Measurements from ENCODE around the gene SEPTIN5.

The SEPTIN5 gene

GRCh38 chr22:19705181-19705934 lies 8.9 kb upstream of the SEPTIN5 start:
- no peak for DNase-seq (ENCODE audit: low spot score)

- no peak for DNase-seq (ENCODE audit: low spot score)
Measured at GRCh38 chr22:19706661-19707151, 7.6 kb upstream of the SEPTIN5 start.

DNA sequence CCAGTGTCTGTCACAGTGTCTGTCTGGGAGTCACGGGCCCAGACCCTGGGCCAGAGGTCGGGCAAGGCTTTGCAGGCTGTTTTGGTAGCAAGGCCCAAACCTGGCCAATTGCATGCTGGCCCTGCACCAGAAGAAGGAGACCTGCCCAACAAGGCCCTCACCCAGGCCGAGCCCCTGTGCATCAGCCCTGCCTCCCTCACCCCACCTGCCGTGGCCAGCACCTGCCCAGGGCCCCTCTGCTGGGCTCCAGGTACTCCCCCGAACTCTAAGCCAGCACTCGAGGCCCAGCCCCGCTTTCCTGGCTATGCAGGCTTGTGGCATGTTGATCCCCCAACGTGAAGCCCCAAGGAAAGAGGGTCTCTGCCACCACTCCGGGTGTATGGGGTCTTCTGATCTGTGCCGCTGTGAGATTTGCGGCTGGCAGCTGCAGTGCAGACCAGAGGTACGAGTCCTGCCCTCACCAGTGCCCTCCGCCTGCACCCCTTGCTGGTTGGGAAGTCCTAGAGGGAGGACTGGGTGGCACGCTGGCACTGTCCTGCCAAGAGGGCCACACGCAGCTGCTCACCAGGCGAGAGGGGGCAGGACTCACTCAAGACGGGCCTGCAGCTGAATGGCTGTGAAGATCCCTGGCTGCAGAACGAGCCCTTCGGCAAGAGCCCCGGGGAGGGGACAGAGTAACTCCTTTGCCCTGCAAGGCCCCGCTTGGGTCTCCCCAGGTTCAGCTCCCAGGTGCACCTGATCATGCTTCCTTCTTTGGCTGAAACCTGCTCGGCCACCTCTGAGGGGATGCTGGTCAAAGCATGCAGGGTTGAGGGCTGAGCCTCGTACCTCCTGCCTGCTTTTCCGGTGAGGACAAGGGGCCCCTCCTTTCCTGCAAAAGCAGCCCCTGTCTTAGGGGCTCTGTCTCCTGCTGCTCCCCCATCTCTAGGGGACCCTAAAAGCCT lies 6.7 kb upstream of the SEPTIN5 start:
- DNase-seq (ENCODE audit: low spot score): no peak

GRCh38 chr22:19708321-19709011 lies 5.8 kb upstream of the SEPTIN5 start:
- no peak for DNase-seq (ENCODE audit: low spot score)

- no peak for DNase-seq (ENCODE audit: low spot score)
Measured at GRCh38 chr22:19709063-19709769, 5.1 kb upstream of the SEPTIN5 start.

DNA sequence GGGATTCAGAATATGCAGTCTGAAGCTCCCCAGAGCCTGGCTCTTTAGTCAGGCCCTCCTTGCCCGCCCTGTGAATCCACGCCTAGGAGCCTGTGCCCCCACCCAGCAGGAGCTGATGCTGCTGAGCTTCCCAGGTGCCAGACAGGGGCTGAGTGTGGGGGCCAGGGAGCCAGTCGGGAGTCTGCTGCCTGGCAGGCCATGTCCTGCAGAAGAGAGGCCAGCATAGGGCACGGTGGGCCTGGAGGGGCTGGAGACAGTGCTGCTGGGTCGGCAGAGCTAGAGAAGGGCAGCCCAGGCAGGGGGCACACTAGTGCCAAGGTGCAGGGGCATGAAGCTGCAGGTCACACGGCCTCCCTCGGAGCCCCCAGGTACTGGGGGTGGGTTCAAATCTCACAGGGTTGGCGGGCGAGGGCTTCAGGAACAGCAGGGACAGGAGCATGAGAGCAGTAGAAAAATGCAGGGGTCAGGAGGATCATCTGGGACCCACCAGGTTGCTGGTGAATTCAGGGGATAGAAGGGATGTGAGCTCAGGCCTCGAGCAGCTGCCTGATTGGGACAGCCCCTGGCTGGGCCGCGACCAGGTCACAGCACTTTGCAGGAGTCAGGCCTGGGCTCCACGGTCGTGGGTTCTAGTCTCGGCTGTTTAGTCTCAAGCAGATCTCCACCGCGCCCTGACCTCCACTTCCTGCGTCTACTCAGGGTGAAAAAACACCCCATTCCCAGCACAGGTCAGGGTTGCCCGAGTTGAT lies 4.1 kb upstream of the SEPTIN5 start:
- no peak for DNase-seq (ENCODE audit: low spot score)

- DNase-seq (ENCODE audit: low spot score): no peak
Measured at GRCh38 chr22:19710769-19711106, 3.6 kb upstream of the SEPTIN5 start.

DNA sequence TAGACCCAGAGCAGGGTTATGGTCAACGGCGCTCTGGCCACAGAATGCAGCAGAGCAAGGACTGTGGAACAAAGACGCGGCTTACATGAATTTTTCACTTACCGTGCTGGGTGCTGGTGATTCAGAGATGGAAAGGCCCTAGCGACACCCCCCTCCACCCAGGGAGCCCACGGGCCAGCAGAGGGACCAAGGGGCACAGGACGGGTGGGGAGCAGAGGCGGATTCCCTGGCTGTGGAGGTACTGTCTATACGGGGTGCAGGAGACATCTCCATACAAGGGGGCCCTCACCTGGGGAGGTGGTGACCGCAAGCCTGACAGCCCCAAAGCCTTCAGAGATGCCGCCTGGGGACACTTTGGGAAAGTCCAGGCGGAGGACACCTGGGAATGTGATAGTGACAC lies 1.1 kb upstream of the SEPTIN5 start:
- no peak for DNase-seq (ENCODE audit: low spot score)

GRCh38 chr22:19713650-19714311 lies 522 bp upstream of the SEPTIN5 start:
- no peak for DNase-seq (ENCODE audit: low spot score)

GRCh38 chr22:19715188-19715930 lies 1.1 kb downstream of the SEPTIN5 start:
- DNase-seq (ENCODE audit: low spot score): no peak

DNA sequence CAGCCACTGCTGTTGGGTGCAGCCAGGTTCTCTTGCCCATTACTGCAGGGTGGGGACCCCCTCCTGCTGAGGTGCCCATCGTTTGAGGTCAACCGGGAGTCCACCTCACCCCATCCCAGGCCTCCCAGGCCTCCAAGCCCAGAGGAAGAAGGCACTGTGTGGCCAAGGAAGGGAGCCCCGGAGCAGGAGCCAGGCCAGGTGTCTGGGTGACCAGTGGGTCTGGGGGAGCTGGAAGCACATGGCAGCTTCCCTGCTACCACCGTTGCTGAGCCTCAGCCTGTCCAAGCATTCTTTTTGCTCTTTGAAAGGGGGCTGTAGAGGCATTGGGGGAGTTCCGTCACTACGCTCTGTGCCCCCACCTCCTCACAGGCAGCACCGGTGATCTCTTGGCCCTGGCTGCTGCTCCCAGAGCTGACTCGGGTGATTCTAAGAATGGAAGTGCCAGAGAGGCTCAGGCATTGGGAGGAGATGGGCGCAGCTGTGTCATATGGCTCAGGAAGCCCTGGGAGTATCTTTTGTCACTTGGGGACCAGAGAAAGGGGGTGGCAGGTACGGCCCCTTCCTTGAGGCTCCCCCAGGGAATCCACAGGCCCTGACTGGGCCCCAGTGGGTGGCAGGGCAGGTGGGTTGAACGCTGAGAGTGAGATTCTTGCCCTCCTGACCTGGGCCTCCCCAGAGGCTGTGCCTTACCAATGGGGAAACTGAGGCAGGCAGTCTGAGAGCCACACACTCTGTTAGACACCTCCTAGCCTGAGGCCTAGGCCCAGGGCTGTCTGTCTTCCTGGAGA lies 1.9 kb downstream of the SEPTIN5 start:
- no peak for DNase-seq (ENCODE audit: low spot score)

GRCh38 chr22:19716829-19717105 lies 2.5 kb downstream of the SEPTIN5 start:
- no peak for DNase-seq (ENCODE audit: low spot score)

DNA sequence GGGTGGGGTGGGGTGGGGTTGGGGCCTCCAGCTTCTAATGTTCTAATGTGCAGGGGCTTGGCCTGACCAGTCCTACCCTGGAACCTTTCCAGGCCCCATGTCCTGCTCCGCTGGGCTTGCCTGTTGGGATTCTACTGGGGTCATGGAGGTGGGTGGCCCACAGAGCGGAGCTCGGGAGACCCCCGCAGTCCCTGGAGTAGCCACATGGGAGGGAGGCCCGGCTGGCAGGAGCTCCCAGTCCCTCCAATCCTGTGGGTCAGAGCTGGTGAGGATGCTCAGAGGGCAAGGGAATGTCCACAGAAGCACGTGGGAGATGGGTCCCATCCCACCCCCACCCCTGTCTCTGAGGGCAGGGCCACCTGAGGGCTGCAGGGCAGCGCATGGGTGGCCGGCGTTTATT lies 2.9 kb downstream of the SEPTIN5 start:
- no peak for DNase-seq (ENCODE audit: low spot score)

GRCh38 chr22:19717691-19718455 lies 3.6 kb downstream of the SEPTIN5 start:
- peak; percentile 68 for DNase-seq (ENCODE audit: low spot score)

DNA sequence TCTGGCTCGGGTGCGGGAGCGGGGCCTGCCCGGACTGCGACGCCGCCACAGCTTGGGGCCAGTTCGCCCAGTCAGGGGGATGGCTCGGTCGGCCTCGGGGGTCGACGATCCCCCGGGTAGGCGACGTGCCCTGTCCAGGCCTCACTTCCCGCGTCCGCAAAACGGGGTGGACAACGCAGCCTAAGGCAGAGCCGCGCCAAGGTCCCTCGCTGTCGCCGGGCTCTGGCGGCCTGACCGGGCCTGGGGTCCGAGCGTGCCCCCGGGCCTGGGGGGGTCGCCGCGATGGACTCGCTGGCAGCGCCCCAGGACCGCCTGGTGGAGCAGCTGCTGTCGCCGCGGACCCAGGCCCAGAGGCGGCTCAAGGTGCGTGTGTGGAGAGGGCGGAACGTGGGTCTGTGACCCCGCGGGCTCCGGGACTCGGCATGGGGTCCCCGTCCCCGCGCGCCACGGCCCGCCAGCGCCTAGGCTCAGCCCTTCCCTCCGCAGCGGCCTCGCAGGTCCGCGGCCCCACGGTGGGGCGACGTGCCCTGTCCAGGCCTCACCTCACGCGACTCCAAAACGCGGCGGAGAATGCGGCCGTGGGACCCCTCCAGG lies 4.2 kb downstream of the SEPTIN5 start:
- DNase-seq (ENCODE audit: low spot score): no peak

DNA sequence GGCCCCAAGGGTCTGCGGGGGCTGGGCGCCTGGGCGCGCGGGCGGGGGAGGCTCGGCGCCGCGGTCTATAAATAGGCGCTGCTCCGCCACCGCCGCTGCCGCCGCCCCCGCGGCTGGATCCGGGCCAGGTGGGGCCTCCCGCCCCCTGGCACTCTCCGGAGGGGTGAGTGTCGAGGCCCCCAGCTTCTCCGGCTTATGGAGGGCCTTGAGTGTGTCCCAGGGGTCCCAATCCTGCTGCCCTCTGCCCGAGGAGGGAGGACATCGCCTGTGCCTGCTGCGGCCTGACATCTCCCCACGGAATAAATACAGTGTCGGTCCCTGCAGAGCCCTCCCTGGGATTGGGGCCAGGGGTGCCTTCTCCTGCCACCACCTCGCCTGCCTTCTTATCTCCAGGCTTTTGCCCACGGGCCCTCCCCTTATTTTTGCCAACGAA lies 4.8 kb downstream of the SEPTIN5 start:
- DNase-seq (ENCODE audit: low spot score): no peak

DNA sequence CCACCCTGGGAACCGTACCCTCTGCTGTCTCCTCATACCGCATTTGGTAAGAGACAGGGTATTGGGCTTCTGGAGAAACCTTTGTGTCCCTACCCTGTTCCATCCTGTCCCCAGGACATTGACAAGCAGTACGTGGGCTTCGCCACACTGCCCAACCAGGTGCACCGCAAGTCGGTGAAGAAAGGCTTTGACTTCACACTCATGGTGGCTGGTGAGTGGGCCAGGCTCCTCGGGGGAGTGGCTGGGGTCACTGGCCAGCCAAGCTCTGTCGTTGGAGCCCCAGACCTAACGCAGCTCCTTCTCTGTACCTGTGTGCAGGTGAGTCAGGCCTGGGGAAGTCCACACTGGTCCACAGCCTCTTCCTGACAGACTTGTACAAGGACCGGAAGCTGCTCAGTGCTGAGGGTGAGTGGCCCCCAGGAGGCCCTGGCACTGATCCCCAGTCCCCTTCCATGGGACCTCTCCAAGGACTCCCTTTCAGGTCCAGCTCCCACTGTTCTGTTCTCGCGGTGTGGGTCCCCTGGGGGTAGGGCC lies 5.3 kb downstream of the SEPTIN5 start:
- DNase-seq (ENCODE audit: low spot score): no peak
